ENCODE data around the gene HSFX4. TPM values are rescaled to one million over a fixed set of nuclear protein-coding genes. Genes with fewer than 3 reads are reported as not detected.
"Not testable (repeated sequence)": the region's sequence is repeated elsewhere in the genome, so short reads cannot be mapped to it uniquely, and the experiment has no call there.

HSFX4 gene
- total and polyA plus RNA-seq, 2 of the 13 experiments (the other 11 are each of a cell fraction or from before 2014, with no cell fraction given), result not detected

- ATAC-seq; H3K36me3 ChIP-seq (replicated peaks in 1 of 2; ENCODE audit: control insufficient read depth in 1 of 2, insufficient read depth in 2 of 2, low read length in 2 of 2); H3K4me1 ChIP-seq (ENCODE audit: insufficient read depth, low read length); H3K27me3 ChIP-seq (ENCODE audit: control insufficient read depth in 1 of 2, insufficient read depth in 2 of 2, low read length in 2 of 2); H3K4me2 ChIP-seq (ENCODE audit: low read depth, low read length); BruUV-seq (replicated peaks); DNase-seq (ENCODE audit: low spot score); H4K20me1 ChIP-seq (ENCODE audit: insufficient read depth, low read length); H3K9ac ChIP-seq (ENCODE audit: insufficient read depth, low read depth, low read length); H3K4me3 ChIP-seq (replicated peaks in 1 of 3; ENCODE audit: insufficient read depth in 1 of 3, low read depth in 2 of 3, low read length in 3 of 3); H3K79me2 ChIP-seq (ENCODE audit: insufficient read depth, low read length); in situ Hi-C loops (cut with HindIII; ENCODE audit: extremely low pct_ligation_motif_present, low pct_unique_long_range_greater_than_20kb); intact Hi-C loops (cut with micrococcal nuclease; ENCODE audit: unreplicated experiment); FAIRE-seq; H2AFZ ChIP-seq (ENCODE audit: low read length); H3K27ac ChIP-seq (ENCODE audit: extremely low read length, insufficient read depth, low read length); POLR2A ChIA-PET; CTCF ChIA-PET (ENCODE audit: low intra/inter-chr PET ratio, low total read pairs); H3K9me3 ChIP-seq (ENCODE audit: low read length): not testable (repeated sequence)
- no CpG with 5 or more reads among the region's 3 CpGs for WGBS (ENCODE audit: low lambda C conversion rate)
Observed at GRCh38 chrX:149946932-149947331, 17.6 kb downstream of the HSFX4 start.

GRCh38 chrX:149948016-149948415, 18.6 kb downstream of the HSFX4 start:
- H4K20me1 ChIP-seq (ENCODE audit: insufficient read depth, low read length), result no peaks in the 10 kb centered on the region
- no peak for FAIRE-seq
- H3K9ac ChIP-seq (ENCODE audit: insufficient read depth, low read depth, low read length), result no peak overlapping the region
- no peak overlapping the region for H3K27ac ChIP-seq (ENCODE audit: extremely low read length, insufficient read depth, low read length)
- ATAC-seq, result no peak
- no peak overlapping the region for H3K4me3 ChIP-seq (replicated peaks in 1 of 3; ENCODE audit: insufficient read depth in 1 of 3, low read depth in 2 of 3, low read length in 3 of 3)
- no peak for DNase-seq (ENCODE audit: low spot score)
- intact Hi-C loops (cut with micrococcal nuclease; ENCODE audit: unreplicated experiment), result no loop called here
- H3K4me2 ChIP-seq (ENCODE audit: low read depth, low read length), result no peak overlapping the region
- no peaks in the 10 kb centered on the region for H3K4me1 ChIP-seq (ENCODE audit: insufficient read depth, low read length)
- 83% methylated on average over 3 of the region's 3 CpGs for WGBS (ENCODE audit: low lambda C conversion rate)
- no peak for TF ChIP-seq NCOA5 (CRISPR knock-in tag; IDR thresholded peaks at IDR 0.05)
- no peak for TF ChIP-seq BCL6 (CRISPR knock-in tag; IDR thresholded peaks at IDR 0.05)
- TF ChIP-seq ZNF577 (CRISPR knock-in tag; IDR thresholded peaks at IDR 0.05; ENCODE audit: borderline replicate concordance, low read depth), result no peak
- no peak for TF ChIP-seq TIGD3 (CRISPR knock-in tag; IDR thresholded peaks at IDR 0.05; ENCODE audit: borderline replicate concordance)
- no peak for TF ChIP-seq CAMTA2 (CRISPR knock-in tag; IDR thresholded peaks at IDR 0.05; ENCODE audit: borderline replicate concordance)
- no peak for TF ChIP-seq ZNF841 (CRISPR knock-in tag; IDR thresholded peaks at IDR 0.05; ENCODE audit: borderline replicate concordance)
- no peaks in the 10 kb centered on the region for H3K36me3 ChIP-seq (replicated peaks in 1 of 2; ENCODE audit: control insufficient read depth in 1 of 2, insufficient read depth in 2 of 2, low read length in 2 of 2)
- no peaks in the 10 kb centered on the region for H3K9me3 ChIP-seq (ENCODE audit: low read length)
- ChIA-PET POLR2A (no interaction called here), CTCF (ENCODE audit: low intra/inter-chr PET ratio, low total read pairs) (no interaction called here)
- in situ Hi-C loops (cut with HindIII; ENCODE audit: extremely low pct_ligation_motif_present, low pct_unique_long_range_greater_than_20kb), result no loop called here
- no peaks in the 10 kb centered on the region for H3K27me3 ChIP-seq (ENCODE audit: control insufficient read depth in 1 of 2, insufficient read depth in 2 of 2, low read length in 2 of 2)
- no TSS peak for BruUV-seq (replicated peaks)
- no peaks in the 10 kb centered on the region for H3K79me2 ChIP-seq (ENCODE audit: insufficient read depth, low read length)
- no peak overlapping the region for H2AFZ ChIP-seq (ENCODE audit: low read length)

Measured in HepG2 (cell line).